Measurements from ENCODE around the gene TFRC. TPM values are rescaled to one million over a fixed set of nuclear protein-coding genes. Genes with fewer than 3 reads are reported as not detected.
A peak's percentile ranks its signal among the peaks of the same experiment; 100 is the strongest.
"Not testable (repeated sequence)": the region's sequence is repeated elsewhere in the genome, so short reads cannot be mapped to it uniquely, and the experiment has no call there.

Gene TFRC
- total RNA-seq, 1 donor from 2014 or later, result 131 TPM

DNA sequence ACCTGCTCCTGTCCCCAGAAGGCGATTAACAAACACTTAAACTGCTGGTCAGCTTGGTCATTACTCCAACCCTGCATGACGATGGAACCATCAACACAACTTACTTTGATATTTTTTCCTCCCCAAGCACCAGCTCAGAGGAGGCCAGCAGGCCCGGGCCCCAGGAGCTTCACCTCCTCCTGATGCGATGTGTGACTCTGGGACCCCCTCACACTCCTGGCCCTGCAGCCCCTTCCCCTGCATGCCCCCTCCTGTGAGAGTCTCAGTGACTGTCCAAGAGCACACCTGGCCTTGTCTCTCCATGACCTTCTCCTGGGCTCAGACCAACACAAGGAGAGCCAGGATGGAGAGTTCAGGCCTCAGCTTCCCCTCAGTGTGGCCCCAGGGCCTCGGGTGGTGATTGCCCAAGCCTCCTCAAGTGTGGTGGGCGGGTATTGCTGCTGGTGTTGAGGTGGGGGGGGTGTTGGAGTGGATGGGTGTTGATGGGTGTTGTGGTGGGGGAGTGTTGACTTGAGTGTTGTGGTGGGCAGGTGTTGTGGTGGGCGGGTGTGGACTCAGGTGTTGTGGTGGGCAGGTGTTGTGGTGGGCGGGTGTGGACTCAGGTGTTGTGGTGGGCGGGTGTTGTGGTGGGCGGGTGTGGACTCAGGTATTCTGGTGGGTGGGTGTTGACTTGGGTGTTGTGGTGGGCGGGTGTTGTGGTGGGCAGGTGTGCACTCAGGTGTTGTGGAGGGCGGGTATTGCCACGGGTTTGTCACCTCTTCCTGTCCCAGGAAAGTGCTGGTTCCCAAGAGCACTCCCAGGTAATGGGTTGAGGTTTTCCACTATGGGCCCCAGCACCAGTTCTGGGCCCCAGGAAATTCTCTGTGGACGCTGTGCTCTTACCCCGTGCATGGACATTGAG is 68.1 kb downstream of the TFRC start:
- intact Hi-C loops (cut with DNase I), result no loop called here
- no peak for DNase-seq (ENCODE audit: low spot score)

DNA sequence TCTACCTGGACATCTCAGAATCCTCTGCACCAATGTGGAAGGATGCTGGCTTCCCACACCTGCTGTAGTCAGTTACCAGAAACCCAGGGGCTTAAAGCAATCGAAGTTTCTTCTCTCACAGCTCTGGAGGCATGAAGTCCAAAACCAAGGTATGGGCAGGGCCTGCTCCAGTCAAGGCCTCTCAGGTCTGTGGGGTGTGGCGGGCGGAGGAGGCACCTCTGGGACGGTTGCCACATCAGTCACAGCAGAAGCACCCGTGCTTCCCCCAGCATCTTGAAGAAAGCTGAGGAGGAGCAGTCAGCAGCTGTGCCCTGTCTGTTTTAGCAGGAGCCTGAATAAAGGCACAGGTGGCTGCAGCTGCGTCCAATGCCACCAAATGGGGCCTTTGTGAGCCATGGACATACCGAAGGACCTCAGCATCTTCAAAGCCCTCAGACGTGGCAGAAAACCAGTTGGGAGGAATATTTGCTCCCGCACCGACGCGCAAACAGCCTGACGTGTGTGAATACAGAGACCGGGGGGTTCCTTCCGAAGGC is 68.9 kb downstream of the TFRC start:
- DNase-seq (ENCODE audit: low spot score), result no peak
- intact Hi-C loops (cut with DNase I), result no loop called here

DNA sequence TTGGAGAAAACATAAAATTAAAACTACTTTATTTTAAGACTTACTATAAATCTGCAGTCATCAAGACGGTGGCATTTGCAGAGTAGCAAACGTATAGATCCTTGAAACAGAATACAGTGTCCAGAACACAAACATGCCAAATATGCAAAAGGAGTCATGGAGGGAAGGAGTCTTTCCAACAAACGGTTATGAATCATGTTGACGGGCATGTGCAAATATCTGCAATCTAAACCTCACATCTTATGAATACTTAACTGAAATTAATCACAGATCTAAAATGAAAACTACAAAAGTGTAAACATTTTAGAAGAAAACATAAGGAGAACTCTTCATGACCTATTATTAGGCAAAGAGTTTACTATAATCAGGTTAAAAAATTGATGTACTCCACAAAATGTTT is 69.4 kb downstream of the TFRC start:
- intact Hi-C loops (cut with DNase I), result no loop called here

DNA sequence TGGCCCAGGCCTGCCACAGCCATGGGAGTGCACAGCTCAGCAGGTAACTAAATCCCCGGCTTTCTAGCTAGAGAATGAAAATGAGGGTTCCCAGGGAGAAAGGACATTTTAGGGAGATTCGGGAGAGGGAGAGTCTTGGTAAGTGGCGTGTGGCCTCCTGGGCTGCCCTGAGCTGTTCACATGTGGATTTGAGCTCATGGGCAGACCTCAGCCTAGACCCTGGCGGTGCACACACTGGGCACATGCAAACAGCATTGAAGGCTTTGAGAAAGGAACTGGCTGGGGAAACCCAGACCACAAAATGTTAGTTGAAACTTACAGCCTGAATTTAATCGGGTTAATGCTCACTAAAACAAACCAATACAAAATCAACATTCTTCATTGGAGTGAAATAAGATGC is 72.4 kb downstream of the TFRC start:
- intact Hi-C loops (cut with DNase I), result no loop called here
- DNase-seq (ENCODE audit: low spot score), result no peak

More for the DNA sequence above, 69.4 kb downstream of the TFRC start:
- no peak for DNase-seq (ENCODE audit: low spot score)

DNA sequence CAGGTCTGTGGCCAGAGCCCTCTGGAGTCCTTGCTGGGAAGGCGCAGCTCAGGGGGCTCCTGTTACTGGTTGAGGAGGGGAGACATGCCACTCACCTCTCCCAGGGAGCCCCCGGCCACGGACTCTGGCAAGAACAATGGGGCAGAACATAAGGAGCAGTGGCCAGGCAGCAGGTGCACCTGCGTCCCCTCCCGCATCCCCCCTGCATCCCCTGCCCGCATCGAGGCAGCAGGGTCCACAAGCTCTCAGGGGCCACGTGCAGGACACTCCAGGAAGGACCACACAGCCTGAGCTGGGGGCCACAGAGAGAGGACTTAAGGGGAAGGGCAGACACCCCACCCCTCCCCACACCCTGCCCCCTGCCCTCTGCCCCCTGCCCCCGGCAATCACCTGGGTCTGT is 73.0 kb downstream of the TFRC start:
- no peak for DNase-seq (ENCODE audit: low spot score)
- intact Hi-C loops (cut with DNase I), result no loop called here

DNA sequence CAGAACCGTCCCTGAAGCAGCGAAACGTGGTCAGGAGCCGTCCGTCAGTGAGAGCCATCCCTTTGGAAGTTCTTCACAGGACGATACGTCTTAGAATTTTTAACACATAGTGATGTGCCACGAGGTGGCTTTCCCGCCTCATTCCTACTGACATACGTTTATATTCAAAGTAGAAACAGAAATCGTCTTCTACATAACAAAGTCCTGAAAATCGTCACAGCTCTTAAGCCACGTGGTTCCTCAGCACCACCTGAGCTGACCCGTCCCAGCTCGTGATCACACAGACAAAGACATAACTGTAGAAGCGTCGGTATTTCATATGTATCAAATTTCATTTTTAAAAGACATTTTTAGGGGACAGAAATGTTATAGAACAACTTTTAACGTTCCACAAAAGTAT is 73.5 kb downstream of the TFRC start:
- intact Hi-C loops (cut with DNase I), result no loop called here
- no peak for DNase-seq (ENCODE audit: low spot score)

DNA sequence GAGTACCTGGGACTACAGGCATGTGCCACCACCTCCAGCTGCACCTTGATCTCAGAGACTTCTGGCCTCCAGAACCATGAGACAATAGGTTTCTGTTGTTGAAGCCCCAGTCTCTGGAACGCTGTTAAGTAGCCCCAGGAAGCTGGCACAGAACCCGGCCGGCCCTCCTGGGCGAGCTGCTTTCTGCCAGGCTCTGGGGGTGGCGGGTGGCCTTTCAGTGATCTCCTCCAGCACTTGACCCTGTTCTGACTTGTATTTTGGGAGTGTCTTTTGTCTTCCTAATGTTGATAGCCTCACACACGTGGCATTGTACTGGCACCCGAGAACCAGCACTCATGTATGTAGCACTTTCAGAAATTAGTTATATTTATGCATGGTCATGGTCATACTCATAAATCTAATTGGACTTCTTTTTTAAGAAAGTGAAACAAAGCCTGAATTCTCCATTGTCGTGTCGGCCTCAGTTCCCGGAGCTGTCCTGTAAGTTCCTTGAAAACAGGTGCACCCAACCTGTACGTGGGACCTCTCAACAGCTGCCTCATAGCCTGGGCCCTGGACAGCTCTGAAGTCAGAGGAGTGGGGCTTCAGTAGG is 74.0 kb downstream of the TFRC start:
- intact Hi-C loops (cut with DNase I), result no loop called here
- DNase-seq (ENCODE audit: low spot score), result no peak

DNA sequence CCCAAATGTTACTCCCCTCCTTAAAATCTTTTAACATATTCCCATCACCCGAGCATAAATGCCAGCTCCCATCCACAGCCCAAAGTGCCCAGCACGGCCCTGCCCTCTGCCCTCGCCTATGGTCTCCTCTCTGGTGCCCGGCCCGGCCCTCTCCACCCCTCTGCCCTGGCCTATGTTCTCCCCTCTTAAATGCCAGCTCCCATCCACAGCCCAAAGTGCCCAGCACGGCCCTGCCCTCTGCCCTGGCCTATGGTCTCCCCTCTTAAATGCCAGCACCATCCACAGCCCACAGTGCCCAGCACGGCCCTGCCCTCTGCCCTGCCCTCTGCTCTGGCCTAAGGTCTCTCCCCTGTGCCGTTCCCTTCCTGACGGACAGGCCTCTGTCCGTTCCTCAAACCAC is 76.6 kb downstream of the TFRC start:
- DNase-seq (ENCODE audit: low spot score); intact Hi-C loops (cut with DNase I): not testable (repeated sequence)

DNA sequence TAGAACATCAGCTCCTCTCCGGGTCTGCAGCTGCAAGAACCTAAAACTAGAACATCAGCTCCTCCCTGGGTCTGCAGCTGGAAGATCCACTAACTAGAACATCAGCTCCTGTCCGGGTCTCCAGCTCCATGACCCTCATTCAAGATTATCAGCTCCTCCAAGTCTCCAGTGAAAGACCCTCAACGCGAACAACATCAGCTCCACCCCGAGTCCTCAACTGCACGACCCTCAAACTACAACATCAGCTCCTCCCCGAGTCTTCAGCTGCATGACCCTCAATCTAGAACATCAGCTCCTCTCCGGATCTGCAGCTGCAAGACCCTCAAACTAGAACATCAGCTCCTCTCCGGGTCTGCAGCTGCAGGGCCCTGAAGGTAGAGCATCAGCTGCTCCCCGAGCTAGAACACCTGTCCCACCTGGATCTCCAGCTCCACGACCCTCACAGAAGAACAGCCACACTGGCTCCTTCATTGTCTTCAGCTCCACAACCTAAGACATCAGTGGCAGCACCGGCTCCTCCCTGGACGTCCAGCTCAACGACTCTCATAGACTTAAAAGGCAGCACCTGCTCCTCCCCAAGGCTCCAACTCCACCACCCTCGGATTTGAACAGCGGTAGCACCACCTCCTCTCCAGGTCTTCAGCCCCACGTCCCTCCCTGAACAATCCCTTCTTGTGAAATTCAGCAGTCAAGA is 77.4 kb downstream of the TFRC start:
- intact Hi-C loops (cut with DNase I); DNase-seq (ENCODE audit: low spot score): not testable (repeated sequence)

DNA sequence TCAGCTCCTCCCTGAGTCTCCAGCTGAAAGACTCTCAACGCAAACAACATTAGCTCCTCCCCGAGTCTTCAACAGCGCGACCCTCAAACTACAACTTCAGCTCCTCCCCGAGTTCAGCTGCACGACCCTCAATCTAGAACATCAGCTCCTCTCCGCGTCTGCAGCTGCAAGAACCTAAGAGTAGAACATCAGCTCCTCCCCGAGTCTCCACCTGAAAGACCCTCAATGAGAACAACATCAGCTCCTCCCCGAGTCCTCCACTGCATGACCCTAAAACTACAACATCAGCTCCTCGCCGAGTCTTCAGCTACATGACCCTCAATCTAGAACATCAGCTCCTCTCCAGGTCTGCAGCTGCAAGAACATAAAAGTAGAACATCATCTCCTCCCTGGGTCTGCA is 78.3 kb downstream of the TFRC start:
- peak; percentile 59 for DNase-seq (ENCODE audit: low spot score)
- intact Hi-C loops (cut with DNase I), result no loop called here

DNA sequence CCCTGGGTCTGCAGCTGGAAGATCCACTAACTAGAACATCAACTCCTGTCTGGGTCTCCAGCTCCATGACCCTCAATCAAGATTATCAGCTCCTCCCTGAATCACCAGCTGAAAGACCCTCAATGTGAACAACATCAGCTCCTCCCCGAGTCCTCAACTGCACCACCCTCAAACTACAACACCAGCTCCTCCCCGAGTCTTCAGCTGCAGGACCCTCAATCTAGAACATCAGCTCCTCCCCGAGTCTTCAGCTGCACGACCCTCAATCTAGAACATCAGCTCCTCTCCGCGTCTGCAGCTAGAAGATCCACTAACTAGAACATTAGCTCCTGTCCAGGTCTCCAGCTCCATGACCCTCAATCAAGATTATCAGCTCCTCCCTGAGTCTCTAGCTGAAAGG is 79.2 kb downstream of the TFRC start:
- intact Hi-C loops (cut with DNase I); DNase-seq (ENCODE audit: low spot score): not testable (repeated sequence)

DNA sequence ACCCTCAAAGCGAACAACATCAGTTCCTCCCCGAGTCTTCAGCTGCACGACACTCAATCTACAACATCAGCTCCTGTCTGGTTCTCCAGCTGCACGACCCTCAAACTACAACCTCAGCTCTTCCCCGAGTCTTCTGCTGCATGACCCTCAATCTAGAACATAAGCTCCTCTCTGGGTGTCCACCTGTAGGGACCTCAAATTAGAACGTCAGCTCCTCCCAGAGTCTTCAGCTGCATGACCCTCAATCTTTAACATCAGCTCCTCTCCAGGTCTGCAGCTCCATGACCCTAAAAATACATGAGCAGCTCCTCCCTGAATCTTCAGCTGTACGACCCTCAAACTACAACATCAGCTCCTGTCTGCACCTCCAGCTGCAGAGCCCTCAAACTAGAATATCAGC is 80.7 kb downstream of the TFRC start:
- DNase-seq (ENCODE audit: low spot score); intact Hi-C loops (cut with DNase I): not testable (repeated sequence)

DNA sequence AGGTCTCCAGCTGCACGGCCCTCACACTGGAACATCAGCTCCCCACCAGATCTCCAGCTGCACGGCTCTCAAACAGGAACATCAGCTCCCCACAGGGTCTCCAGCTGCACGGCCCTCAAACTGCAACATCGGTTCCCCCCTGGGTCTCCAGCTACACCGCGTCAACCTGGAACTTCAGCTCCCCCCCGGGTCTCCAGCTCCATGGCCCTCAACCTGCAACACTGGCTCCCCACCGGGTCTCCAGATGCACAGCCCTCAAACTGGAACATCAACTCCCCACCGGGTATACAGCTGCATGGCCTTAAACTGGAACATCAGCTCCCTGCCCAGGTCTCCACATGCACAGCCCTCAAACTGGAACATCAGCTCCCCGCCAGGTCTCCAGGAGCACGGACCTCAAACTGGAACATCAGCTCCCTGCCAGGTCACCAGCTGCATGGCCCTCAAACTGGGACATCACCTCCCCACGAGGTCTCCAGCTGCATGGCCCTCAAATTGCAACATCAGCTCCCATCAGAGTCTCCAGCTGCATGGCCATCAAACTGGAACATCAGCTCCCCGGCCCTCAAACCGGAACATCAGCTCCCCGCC is 81.4 kb downstream of the TFRC start:
- not testable (repeated sequence) for DNase-seq (ENCODE audit: low spot score)

DNA sequence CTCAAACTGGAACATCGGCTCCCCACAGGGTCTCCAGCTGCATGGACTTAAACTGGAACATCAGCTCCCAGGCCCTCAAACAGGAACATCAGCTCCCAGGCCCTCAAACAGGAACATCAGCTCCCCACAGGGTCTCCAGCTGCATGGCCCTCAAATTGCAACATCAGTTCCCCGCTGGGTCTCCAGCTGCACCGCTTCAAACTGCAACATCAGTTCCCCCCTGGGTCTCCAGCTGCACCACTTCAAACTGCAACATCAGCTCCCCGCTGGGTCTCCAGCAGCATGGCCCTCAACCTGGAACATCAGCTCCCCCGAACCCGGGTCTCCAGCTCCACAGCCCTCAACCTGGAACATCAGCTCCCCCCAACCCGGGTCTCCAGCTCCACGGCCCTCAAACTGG is 82.0 kb downstream of the TFRC start:
- intact Hi-C loops (cut with DNase I), result no loop called here
- DNase-seq (ENCODE audit: low spot score), result no peak

More for the DNA sequence above, 81.4 kb downstream of the TFRC start:
- intact Hi-C loops (cut with DNase I), result not testable (repeated sequence)

Other genes starting within 250 kb of the TFRC start
- 48.3 TPM for gene TNK2, start 173.5 kb downstream of the TFRC start, total RNA-seq
- gene ZDHHC19, start 129.3 kb upstream of the TFRC start, total RNA-seq, result 0.24 TPM
- gene SLC51A, start 134.4 kb upstream of the TFRC start, total RNA-seq, result 0.51 TPM
- gene PCYT1A, start 205.6 kb upstream of the TFRC start, total RNA-seq, result 116 TPM
- gene DYNLT2B, start 236.2 kb upstream of the TFRC start, total RNA-seq, result 5.0 TPM

All from cardiac septum (tissue), 1 donor.